Measurements from ENCODE around the gene CSMD2. TPM values are rescaled to one million over a fixed set of nuclear protein-coding genes. Genes with fewer than 3 reads are reported as not detected.

Gene CSMD2
- total and polyA plus RNA-seq, 12 donors = 0.35 to 5.1 (median 1.5) TPM

DNA sequence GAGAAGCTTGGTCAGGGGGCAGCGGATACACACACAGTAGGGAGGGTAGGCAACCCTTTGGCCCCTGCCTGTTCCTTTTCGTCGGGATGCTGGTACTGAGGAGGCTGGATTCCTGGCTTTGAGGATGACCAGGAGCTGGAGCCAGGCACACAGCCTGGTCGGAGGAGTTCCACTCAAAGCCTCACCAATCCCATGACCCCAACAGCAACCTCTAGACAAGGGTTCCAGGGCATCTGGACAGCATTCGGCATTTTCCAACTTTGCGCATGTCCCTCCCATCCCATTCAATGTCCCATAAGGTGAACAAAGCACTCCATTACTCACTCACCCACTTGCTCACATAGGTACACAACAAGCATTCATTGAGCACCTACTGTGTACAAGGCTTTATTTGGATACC, 343.7 kb downstream of the CSMD2 start:
- Histone ChIP-seq H3K9me3 (replicated peaks in 1 of 3) (no peaks in the 10 kb centered on the region), H3K27ac (no peak overlapping the region), H3K27me3 (no peaks in the 10 kb centered on the region), H3K4me1 (replicated peaks in 1 of 2) (no peaks in the 10 kb centered on the region), H3K4me3 (no peak overlapping the region), H3K36me3 (replicated peaks in 1 of 2) (no peaks in the 10 kb centered on the region)
- 90 to 95% (median 92%) methylated on average over 6 of the region's 6 CpGs for WGBS, 4 donors
- intact Hi-C loops (cut with DNase I) = no loop called here
- DNase-seq = no peak
- TF ChIP-seq, protein P1, sequence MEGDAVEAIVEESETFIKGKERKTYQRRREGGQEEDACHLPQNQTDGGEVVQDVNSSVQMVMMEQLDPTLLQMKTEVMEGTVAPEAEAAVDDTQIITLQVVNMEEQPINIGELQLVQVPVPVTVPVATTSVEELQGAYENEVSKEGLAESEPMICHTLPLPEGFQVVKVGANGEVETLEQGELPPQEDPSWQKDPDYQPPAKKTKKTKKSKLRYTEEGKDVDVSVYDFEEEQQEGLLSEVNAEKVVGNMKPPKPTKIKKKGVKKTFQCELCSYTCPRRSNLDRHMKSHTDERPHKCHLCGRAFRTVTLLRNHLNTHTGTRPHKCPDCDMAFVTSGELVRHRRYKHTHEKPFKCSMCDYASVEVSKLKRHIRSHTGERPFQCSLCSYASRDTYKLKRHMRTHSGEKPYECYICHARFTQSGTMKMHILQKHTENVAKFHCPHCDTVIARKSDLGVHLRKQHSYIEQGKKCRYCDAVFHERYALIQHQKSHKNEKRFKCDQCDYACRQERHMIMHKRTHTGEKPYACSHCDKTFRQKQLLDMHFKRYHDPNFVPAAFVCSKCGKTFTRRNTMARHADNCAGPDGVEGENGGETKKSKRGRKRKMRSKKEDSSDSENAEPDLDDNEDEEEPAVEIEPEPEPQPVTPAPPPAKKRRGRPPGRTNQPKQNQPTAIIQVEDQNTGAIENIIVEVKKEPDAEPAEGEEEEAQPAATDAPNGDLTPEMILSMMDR (IDR thresholded peaks at IDR 0.05) = no peak
- TF ChIP-seq POLR2A (IDR thresholded peaks at IDR 0.05) = no peak

DNA sequence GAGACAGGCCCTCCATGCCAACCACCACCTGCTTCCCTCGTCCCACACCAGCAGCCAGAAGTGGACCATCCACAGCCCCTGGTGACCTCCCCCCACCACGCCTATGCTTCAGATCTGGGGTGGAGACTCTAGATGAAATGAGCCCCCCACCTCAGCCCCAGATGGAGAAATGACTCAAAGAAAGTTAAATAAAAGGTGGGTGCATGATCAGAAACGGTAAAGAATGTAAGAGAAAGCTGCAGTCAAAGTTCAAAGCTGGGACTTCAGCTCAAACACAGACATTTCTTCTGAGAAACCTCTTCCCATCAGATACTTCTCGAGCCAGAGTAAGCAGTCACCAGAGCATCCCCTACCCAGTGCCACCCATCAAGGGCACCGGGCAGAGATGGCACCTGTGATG, 344.2 kb downstream of the CSMD2 start:
- no peak overlapping the region for H3K27ac ChIP-seq
- H3K4me1 ChIP-seq (replicated peaks in 1 of 2) = no peaks in the 10 kb centered on the region
- no peak for DNase-seq
- H3K27me3 ChIP-seq = no peaks in the 10 kb centered on the region
- H3K4me3 ChIP-seq = no peak overlapping the region
- intact Hi-C loops (cut with DNase I) = no loop called here
- no peaks in the 10 kb centered on the region for H3K9me3 ChIP-seq (replicated peaks in 1 of 3)
- TF ChIP-seq, protein P1 (IDR thresholded peaks at IDR 0.05) = no peak
- TF ChIP-seq POLR2A (IDR thresholded peaks at IDR 0.05) = no peak
- H3K36me3 ChIP-seq (replicated peaks in 1 of 2) = no peaks in the 10 kb centered on the region
- 69 to 88% (median 85%) methylated on average over 5 of the region's 5 CpGs for WGBS, 4 donors

DNA sequence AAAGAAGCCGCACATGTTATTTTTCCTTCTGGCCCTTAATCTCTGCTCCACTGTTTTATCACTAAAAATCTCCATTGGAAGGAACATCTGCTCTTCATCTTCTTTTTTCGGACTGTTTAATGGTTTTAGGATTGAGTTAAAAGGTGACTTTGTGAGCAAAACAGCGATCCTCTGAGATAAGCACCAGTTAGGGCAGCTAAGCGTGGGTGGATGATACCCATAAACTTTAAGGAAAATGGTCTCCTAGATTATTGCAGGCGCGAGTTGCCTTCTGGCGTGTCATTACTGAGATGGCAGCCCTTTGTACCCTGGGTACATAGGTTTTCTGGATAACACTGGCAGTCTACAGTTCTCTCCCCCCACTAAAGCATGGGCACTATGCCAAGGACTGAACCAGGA, 345.1 kb downstream of the CSMD2 start:
- TF ChIP-seq, protein P1 (IDR thresholded peaks at IDR 0.05) = no peak
- no peak for TF ChIP-seq POLR2A (IDR thresholded peaks at IDR 0.05)
- intact Hi-C loops (cut with DNase I) = no loop called here

DNA sequence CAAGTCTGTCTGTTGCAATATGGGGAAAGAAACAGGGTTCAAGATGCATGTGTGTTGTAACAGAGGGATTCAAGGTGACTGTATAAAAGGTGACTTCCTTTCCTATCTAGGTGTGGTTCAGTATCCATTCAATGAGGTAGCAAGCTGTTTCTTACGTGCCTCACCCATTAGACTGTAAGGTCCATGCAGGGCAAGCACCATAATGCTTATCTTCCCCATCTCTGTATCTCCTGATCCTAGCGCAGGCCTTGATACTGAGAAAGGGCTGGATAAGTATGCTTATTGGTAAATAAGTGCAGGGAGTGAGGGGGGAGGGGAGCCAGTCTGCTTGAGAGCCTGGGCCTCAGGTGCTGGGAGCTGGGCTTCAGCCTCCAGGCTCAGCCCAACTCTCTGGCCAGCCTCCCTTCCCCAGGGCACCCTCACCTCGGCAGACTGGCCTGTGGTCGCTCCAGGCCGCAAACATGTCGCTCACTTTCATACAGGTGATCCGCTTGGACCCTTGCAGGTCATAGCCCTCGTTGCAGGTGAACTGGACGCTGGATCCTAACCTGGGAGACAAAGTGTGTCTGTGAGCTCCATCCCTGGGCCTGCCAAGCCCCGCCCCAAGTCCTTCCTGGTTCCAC, 345.6 kb downstream of the CSMD2 start:
- TF ChIP-seq, protein P1 (IDR thresholded peaks at IDR 0.05) = no peak
- no peak for TF ChIP-seq POLR2A (IDR thresholded peaks at IDR 0.05)
- Histone ChIP-seq H3K27me3 (no peaks in the 10 kb centered on the region), H3K36me3 (replicated peaks in 1 of 2) (no peaks in the 10 kb centered on the region), H3K9me3 (replicated peaks in 1 of 3) (no peaks in the 10 kb centered on the region), H3K4me3 (no peak overlapping the region), H3K27ac (no peak overlapping the region), H3K4me1 (replicated peaks in 1 of 2) (no peaks in the 10 kb centered on the region)
- DNase-seq = no peak
- intact Hi-C loops (cut with DNase I) = no loop called here
- 85 to 94% (median 91%) methylated on average over 6 to 10 of the region's 10 CpGs for WGBS, 4 donors

More for the DNA sequence above, 345.1 kb downstream of the CSMD2 start:
- Histone ChIP-seq H3K9me3 (replicated peaks in 1 of 3) (no peaks in the 10 kb centered on the region), H3K27ac (no peak overlapping the region), H3K4me3 (no peak overlapping the region), H3K4me1 (replicated peaks in 1 of 2) (no peaks in the 10 kb centered on the region), H3K27me3 (no peaks in the 10 kb centered on the region), H3K36me3 (replicated peaks in 1 of 2) (no peaks in the 10 kb centered on the region)
- no peak for DNase-seq
- WGBS, 4 donors = 72 to 86% (median 82%) methylated on average over 6 to 7 of the region's 7 CpGs
